ENCODE measurements around the gene NBPF3. TPM values are rescaled to one million over a fixed set of nuclear protein-coding genes. Genes with fewer than 3 reads are reported as not detected.
A peak's percentile ranks its signal among the peaks of the same experiment; 100 is the strongest.
"Not testable (repeated sequence)": the region's sequence is repeated elsewhere in the genome, so short reads cannot be mapped to it uniquely, and the experiment has no call there.

NBPF3 gene
- total RNA-seq, 1 experiment from 2014 or later: 6.2 TPM

DNA sequence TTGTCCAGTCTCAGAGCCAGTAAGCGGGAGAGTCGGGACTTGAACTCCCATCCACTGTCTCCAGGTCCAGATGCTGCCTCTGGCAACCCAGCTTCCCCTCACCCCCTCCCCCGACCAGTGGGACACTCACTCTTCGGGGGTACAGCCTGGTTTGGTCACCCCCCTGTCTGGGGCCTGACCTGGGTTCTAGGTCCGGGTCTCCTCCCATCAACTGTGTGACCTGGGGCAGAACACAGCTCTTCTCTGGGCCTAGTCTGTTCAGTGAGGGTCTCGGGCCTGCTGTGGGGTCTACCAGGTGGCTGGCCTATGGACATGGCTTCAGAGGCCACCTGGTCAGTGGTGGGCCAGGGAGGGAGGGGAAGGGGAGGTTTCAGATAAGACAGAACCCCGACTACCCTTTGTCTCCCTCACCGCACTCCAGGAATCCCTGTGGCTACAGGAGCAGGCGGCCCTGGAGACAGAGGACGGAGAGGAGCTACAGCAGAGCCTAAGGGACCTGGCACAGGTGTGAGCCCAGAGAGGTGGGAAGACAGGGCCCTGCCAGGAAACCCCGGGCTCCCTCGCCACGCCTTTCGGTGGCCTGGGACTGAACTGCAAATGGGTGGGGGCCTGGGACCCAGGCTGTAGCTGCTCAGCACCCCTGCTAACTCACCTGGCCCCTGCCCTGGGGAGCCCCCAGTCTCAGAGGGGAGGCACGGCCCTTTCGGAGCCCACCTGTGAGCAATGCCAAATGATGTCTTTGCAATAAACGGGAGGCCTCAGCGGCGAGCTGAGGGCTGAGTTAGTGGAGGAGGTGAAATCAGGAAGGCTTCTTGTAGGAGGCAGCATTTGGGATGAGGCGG is 4.1 kb upstream of the NBPF3 start:
- in situ Hi-C loops (cut with HindIII; ENCODE audit: low pct_unique_long_range_greater_than_20kb, low sequenced_read_pairs): no loop called here
- no peak for DNase-seq (ENCODE audit: low read depth, low spot score)

DNA sequence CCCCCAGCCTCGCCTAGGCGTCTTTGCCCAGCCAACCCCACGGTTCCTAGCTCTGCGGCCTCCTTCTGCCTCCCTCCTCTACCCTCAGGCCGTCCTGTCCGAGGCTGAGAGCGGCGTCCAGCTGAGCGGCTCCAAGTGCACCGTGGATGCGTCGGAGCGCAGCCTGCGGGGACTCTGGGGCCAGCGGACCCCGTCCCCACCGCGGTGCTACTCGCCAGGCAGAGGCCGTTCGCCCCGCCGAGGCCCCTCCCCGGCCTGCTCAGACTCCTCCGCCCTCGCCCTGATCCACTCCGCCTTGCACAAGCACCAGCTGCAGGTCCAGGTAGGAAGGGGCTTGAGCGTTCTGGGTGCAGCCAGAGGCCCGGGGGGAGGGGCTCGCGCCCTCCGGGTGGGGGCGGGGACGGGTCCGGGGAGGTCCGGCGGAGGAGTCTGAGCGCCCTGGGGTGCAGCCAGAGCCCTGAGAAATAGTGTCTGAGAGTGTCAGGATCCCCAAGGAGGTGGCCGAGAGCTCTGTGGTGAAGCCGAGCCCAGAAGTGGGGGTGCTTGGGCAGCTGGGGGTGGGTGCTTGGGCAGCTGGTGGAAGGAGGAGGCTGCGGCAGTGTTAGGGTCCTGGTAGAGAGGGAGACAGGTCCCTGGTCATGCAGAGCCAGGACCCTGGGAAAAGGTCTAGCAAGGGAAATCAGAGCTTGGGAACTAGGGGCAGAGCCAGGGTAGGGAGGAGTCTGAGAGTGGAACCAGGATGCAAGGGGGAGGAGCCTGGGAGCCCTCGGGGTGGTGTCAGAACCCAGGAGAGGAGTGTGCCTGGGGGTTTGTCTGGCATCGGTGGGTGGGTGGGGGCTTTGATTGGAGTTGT is 3.2 kb upstream of the NBPF3 start:
- in situ Hi-C loops (cut with HindIII; ENCODE audit: low pct_unique_long_range_greater_than_20kb, low sequenced_read_pairs): no loop called here

DNA sequence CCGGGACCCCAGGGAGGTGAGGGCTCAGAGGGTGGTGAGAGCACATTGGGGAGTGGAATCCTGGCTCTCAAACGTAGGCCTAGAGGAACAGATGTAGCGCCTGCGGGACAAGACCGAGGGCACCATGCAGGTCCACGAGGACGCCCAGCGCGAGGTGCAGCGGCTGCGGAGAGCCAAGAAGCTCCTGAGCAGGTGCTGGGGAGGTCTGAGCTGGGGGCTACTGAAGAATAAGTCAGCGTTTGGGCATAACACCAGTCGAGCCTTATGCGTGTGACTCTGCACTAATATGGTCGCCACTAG is 2.6 kb upstream of the NBPF3 start:
- in situ Hi-C loops (cut with HindIII; ENCODE audit: low pct_unique_long_range_greater_than_20kb, low sequenced_read_pairs): no loop called here
- no peak for DNase-seq (ENCODE audit: low read depth, low spot score)

More for the DNA sequence above, 3.2 kb upstream of the NBPF3 start:
- DNase-seq (ENCODE audit: low read depth, low spot score): no peak

DNA sequence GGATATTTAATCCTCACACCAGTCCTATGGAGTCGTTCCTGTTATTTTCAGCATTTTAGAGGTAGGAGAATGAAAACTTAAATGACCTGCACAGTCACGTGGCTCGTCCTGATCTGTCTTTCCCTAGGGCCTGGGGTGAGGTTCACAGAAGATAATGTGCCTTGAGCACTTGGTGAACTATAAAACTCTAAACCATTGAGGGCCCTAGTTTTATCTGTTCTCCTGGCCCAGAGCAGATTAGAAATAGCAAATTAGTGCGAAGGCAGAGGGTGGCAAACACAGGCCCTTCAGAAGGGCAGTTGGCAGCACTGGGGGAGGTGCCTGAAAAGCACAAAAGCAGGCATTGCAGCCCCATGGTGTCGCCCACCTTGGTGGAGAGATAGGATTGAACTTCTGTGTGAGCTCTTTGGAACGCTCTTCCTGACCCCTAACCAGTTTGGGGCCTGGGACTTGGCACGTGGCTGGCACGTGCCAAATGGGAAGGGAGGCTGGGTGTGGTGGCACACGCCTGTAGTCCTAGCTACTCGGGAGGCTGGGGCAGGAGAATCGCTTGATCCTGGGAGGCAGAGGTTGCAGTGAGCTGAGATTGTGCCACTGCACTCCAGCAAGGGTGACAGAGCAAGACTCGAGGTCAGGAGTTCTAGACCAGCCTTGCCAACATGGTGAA is 1.2 kb upstream of the NBPF3 start:
- DNase-seq (ENCODE audit: low read depth, low spot score); in situ Hi-C loops (cut with HindIII; ENCODE audit: low pct_unique_long_range_greater_than_20kb, low sequenced_read_pairs): not testable (repeated sequence)

DNA sequence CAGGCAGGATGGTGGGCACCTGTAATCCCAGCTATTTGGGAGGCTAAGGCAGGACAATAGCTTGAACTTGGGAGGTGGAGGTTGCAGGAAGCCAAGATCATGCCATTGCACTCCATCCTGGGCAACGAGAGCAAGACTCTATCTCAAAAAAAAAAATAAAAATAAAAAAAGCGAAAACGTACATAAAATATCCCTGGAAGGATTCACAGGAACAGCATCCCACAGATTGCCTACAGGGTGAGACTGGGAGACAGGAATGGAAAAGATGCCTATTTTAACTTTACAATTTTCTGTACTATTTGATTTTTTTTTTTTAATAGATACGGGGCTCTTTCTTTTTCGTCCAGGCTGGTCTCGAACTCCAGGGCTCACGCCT is 604 bp upstream of the NBPF3 start:
- in situ Hi-C loops (cut with HindIII; ENCODE audit: low pct_unique_long_range_greater_than_20kb, low sequenced_read_pairs): no loop called here
- DNase-seq (ENCODE audit: low read depth, low spot score): no peak

DNA sequence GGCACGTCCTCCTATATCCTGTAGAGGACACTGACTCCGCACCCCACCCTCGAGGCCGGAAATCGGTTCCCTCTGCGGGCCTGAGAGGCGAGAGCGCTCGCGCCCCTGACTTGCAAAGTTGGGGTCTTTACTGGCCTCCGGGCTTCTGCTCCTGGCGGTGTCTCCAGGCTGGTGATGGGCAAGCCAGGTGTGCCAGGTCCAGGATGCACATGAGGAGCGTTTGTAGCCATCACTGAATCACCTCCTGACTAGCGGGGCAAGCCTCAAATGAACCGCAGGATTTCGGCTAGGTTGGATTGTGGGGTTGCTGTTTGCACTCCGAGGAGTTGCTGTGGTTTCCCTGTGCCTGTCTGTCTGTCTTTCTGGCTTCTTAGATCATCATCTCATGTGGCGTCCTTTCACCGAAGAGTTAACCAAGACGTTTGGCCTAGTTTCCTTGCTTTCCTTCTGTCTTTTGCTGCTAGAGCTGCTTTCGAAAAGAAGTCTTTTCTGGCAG is 741 bp downstream of the NBPF3 start:
- DNase-seq (ENCODE audit: low read depth, low spot score); in situ Hi-C loops (cut with HindIII; ENCODE audit: low pct_unique_long_range_greater_than_20kb, low sequenced_read_pairs): not testable (repeated sequence)

GRCh38 chr1:21446647-21447046 is 6.7 kb downstream of the NBPF3 start:
- in situ Hi-C loops (cut with HindIII; ENCODE audit: low pct_unique_long_range_greater_than_20kb, low sequenced_read_pairs); DNase-seq (ENCODE audit: low read depth, low spot score): not testable (repeated sequence)

DNA sequence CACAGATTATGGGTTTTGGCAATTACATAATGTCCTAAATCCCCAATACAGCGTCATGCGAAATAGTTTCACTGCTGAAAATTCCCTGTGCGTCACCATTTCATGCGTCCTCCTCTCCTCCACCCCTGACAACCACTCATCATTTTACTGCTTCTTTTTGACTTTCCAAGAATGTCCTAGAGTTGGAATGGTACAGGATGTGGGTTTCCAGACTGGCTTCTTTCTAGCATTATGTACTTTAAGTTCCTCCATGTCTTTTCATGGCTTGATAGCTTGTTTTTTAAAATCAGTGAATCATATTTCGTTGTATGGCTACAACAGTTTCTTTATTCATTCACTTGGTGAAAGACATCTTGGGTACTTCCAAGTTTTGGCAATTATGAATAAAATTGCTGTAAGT is 7.4 kb downstream of the NBPF3 start:
- DNase-seq (ENCODE audit: low read depth, low spot score): no peak
- in situ Hi-C loops (cut with HindIII; ENCODE audit: low pct_unique_long_range_greater_than_20kb, low sequenced_read_pairs): no loop called here

DNA sequence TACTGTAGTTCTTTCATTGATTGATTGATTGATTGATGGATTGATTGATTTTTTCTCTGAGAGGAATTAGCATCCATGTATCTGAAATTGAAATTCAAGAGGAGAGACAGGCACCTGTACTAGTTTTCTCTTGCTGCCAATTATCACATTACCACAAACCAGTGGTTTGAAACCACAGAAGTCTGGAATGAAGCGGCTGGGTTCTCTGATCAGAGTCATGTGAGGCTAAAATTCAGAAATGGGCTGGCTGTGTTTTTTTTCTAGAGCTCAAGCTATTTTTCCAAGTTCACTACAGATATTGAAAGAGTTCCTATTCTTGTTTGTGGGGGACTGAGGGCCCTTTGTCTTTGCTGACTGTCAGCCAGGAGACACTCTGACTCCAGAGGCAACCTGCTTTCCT is 10.0 kb downstream of the NBPF3 start:
- in situ Hi-C loops (cut with HindIII; ENCODE audit: low pct_unique_long_range_greater_than_20kb, low sequenced_read_pairs): no loop called here
- DNase-seq (ENCODE audit: low read depth, low spot score): no peak

DNA sequence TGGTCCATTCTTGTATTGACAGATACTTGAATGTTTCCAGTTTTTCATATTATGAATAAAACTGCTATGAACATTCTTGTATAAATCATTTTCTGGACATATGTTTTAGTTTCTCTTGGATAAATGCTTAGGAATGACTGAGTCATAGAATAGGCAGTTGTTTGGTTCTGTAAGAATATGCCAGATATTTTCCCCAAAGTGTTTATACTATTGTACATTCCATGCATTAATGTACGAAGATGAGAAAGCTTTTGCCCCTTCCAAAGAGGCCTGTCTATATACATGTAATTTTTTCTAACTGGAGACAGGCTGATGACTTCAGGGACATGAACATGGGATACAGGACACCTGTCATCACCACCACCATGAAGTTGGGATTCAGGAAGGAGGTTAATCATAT is 11.3 kb downstream of the NBPF3 start:
- DNase-seq (ENCODE audit: low read depth, low spot score): no peak
- in situ Hi-C loops (cut with HindIII; ENCODE audit: low pct_unique_long_range_greater_than_20kb, low sequenced_read_pairs): no loop called here

DNA sequence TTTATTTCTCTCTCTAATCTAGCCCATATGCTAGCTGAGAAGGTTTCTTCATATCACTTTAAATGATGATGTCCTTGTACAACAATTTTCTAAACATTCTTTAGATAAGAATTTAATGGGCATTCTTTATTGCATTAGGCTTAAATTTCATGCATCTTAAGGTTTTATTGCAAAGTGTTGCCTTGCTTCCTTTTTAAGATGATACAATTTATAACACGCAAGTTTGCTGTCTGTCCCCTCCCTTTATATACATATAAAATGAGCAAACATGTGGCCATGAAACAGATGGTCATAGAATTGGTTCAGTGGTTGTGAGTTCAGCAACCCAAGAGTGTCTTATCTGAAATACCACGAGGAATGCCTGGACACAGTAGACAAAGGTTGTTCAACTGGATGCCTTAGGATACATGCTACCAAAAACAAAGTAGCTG is 12.1 kb downstream of the NBPF3 start:
- in situ Hi-C loops (cut with HindIII; ENCODE audit: low pct_unique_long_range_greater_than_20kb, low sequenced_read_pairs): no loop called here
- no peak for DNase-seq (ENCODE audit: low read depth, low spot score)

GRCh38 chr1:21453964-21454614 is 14.2 kb downstream of the NBPF3 start:
- in situ Hi-C loops (cut with HindIII; ENCODE audit: low pct_unique_long_range_greater_than_20kb, low sequenced_read_pairs); DNase-seq (ENCODE audit: low read depth, low spot score): not testable (repeated sequence)

DNA sequence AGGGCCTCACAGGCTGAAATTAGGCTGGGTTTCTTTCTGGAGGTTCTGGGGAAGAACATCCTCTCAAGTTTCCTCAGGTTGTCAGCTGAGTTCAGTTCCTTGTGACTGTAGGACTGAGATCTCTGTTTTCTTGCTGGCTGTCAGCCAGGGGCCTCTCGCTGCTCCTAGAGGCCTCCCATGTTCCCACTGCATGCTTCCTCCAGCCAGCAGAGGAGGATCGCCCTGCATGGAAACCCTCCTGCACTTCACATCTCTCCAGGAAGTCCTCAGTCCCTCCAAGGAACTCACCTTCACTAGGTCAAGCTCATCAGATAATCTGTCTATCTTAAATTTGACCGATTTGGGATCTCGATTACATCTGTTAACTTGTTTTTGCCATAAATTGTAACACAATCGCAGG is 15.0 kb downstream of the NBPF3 start:
- DNase-seq (ENCODE audit: low read depth, low spot score); in situ Hi-C loops (cut with HindIII; ENCODE audit: low pct_unique_long_range_greater_than_20kb, low sequenced_read_pairs): not testable (repeated sequence)

- no peak for DNase-seq (ENCODE audit: low read depth, low spot score)
- in situ Hi-C loops (cut with HindIII; ENCODE audit: low pct_unique_long_range_greater_than_20kb, low sequenced_read_pairs): no loop called here
Observed at GRCh38 chr1:21457654-21458053, 17.7 kb downstream of the NBPF3 start.

GRCh38 chr1:21465127-21465526 is 25.2 kb downstream of the NBPF3 start:
- in situ Hi-C loops (cut with HindIII; ENCODE audit: low pct_unique_long_range_greater_than_20kb, low sequenced_read_pairs); DNase-seq (ENCODE audit: low read depth, low spot score): not testable (repeated sequence)

DNA sequence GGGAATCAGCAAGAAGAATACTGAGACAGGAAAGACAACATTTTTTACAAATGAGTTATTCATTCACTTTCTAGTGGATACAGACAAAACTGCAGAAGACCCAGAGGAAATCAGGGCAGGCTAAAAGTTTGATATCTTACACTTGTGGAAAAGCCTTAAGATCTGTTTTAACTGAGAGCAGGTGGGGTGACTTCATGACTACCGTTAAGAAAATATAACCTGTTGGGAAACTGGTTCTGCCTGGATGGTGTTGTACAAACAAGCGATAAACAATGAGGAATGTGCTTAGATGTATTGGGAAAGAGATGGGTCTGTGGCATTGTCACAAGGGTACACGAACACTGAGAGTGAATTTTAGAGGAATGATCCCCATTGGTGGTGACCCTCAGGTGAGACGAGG is 28.0 kb downstream of the NBPF3 start:
- DNase-seq (ENCODE audit: low read depth, low spot score); in situ Hi-C loops (cut with HindIII; ENCODE audit: low pct_unique_long_range_greater_than_20kb, low sequenced_read_pairs): not testable (repeated sequence)

DNA sequence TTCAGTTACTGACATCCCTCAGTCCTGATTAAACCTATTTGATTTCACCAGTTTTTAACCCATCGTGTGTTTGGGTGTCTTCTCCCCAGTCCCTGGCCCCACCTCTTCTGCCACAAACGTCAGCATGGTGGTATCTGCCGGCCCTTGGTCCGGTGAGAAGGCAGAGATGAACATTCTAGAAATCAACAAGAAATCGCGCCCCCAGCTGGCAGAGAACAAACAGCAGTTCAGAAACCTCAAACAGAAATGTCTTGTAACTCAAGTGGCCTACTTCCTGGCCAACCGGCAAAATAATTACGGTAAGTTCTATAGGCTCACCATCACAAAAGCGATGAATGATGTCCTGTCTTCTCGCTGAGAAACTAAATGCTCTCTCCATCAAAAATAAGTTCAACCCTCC is 28.7 kb downstream of the NBPF3 start:
- DNase-seq (ENCODE audit: low read depth, low spot score): peak; percentile 66

DNA sequence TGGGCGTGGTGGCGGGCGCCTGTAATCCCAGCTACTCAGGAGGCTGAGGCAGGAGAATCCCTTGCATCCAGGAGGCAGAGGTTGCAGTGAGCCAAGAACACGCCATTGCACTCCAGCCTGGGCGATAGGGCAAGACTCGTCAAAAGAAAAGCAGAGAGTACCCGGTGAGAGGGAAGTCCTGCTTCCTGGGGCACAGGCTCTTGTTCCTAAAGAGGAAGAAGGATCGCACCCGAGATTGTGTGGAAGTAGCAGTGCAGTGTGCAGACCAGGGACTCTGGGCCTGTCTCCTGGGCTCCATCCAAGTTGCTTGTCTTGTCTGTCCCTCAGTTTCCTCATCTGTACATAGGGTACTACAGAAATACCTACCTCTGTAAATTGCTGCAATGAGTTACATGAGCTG is 29.6 kb downstream of the NBPF3 start:
- no peak for DNase-seq (ENCODE audit: low read depth, low spot score)
- in situ Hi-C loops (cut with HindIII; ENCODE audit: low pct_unique_long_range_greater_than_20kb, low sequenced_read_pairs): no loop called here

More for the DNA sequence above, 28.7 kb downstream of the NBPF3 start:
- in situ Hi-C loops (cut with HindIII; ENCODE audit: low pct_unique_long_range_greater_than_20kb, low sequenced_read_pairs): no loop called here
